ENCODE data around the gene ANTXRL.
"Not testable (repeated sequence)": the region's sequence is repeated elsewhere in the genome, so short reads cannot be mapped to it uniquely, and the experiment has no call there.

The ANTXRL gene

GRCh38 chr10:46293832-46294640, 7.2 kb downstream of the ANTXRL start:
- no peak overlapping the region for H3K4me3 ChIP-seq (ENCODE audit: low read depth, low read length)

GRCh38 chr10:46294641-46295220, 7.9 kb downstream of the ANTXRL start:
- no peak overlapping the region for H3K4me3 ChIP-seq (ENCODE audit: low read depth, low read length)

- H3K4me3 ChIP-seq (ENCODE audit: low read depth, low read length), result not testable (repeated sequence)
These were observed 8.7 kb downstream of the ANTXRL start for GRCh38 chr10:46295350-46296010.

- not testable (repeated sequence) for H3K4me3 ChIP-seq (ENCODE audit: low read depth, low read length)
These were observed 9.3 kb downstream of the ANTXRL start for GRCh38 chr10:46296086-46296485.

- no peak overlapping the region for H3K4me3 ChIP-seq (ENCODE audit: low read depth, low read length)
These were observed 9.9 kb downstream of the ANTXRL start for GRCh38 chr10:46296641-46297141.

GRCh38 chr10:46297406-46298204, 10.8 kb downstream of the ANTXRL start:
- H3K4me3 ChIP-seq (ENCODE audit: low read depth, low read length), result no peak overlapping the region

- no peak overlapping the region for H3K4me3 ChIP-seq (ENCODE audit: low read depth, low read length)
These were observed 11.9 kb downstream of the ANTXRL start for GRCh38 chr10:46298477-46299285.

- no peak overlapping the region for H3K4me3 ChIP-seq (ENCODE audit: low read depth, low read length)
These were observed 12.4 kb downstream of the ANTXRL start for GRCh38 chr10:46299286-46299535.

GRCh38 chr10:46299536-46300369, 13.0 kb downstream of the ANTXRL start:
- no peak overlapping the region for H3K4me3 ChIP-seq (ENCODE audit: low read depth, low read length)

GRCh38 chr10:46300370-46300711, 13.5 kb downstream of the ANTXRL start:
- not testable (repeated sequence) for H3K4me3 ChIP-seq (ENCODE audit: low read depth, low read length)

GRCh38 chr10:46301056-46301645, 14.4 kb downstream of the ANTXRL start:
- H3K4me3 ChIP-seq (ENCODE audit: low read depth, low read length), result no peak overlapping the region

GRCh38 chr10:46301721-46302479, 15.1 kb downstream of the ANTXRL start:
- no peak overlapping the region for H3K4me3 ChIP-seq (ENCODE audit: low read depth, low read length)

GRCh38 chr10:46302765-46303352, 16.1 kb downstream of the ANTXRL start:
- H3K4me3 ChIP-seq (ENCODE audit: low read depth, low read length), result not testable (repeated sequence)

- H3K4me3 ChIP-seq (ENCODE audit: low read depth, low read length), result no peak overlapping the region
These were observed 17.3 kb downstream of the ANTXRL start for GRCh38 chr10:46304062-46304461.

GRCh38 chr10:46304671-46305070, 17.9 kb downstream of the ANTXRL start:
- H3K4me3 ChIP-seq (ENCODE audit: low read depth, low read length), result not testable (repeated sequence)

GRCh38 chr10:46305079-46305818, 18.5 kb downstream of the ANTXRL start:
- H3K4me3 ChIP-seq (ENCODE audit: low read depth, low read length), result no peak overlapping the region

GRCh38 chr10:46305986-46306385, 19.2 kb downstream of the ANTXRL start:
- no peak overlapping the region for H3K4me3 ChIP-seq (ENCODE audit: low read depth, low read length)
